Endodermal cell (in vitro differentiated cells): ENCODE results near the gene OIP5. TPM values are rescaled to one million over a fixed set of nuclear protein-coding genes. Genes with fewer than 3 reads are reported as not detected.
A peak's percentile ranks its signal among the peaks of the same experiment; 100 is the strongest.

ENCODE experiments used
- DNase-seq: peaks from one replicate; pipeline ENCODE4 v3.0.0-alpha.2; 2017
- H3K27ac ChIP-seq: 2 replicates; pipeline ENCODE4 v1.5.1; 2013; ENCODE audit warnings: mild to moderate bottlenecking, low read depth, low read length, moderate library complexity
- H3K27me3 ChIP-seq: 2 replicates; pipeline ENCODE4 v1.6.1; 2013; ENCODE audit warnings: mild to moderate bottlenecking, low read length, moderate library complexity; ENCODE audit not compliant: insufficient read depth, control insufficient read depth, poor library complexity, severe bottlenecking
- H3K36me3 ChIP-seq: 2 replicates; pipeline ENCODE4 v1.7.0; 2013; ENCODE audit warnings: mild to moderate bottlenecking, low read length, moderate library complexity; ENCODE audit not compliant: control insufficient read depth, insufficient read depth
- H3K4me1 ChIP-seq: one replicate; pipeline ENCODE4 v1.7.0; 2013; ENCODE audit warnings: low read length; ENCODE audit not compliant: control insufficient read depth, insufficient read depth
- H3K4me3 ChIP-seq: 2 replicates; pipeline ENCODE4 v1.5.1; 2013; ENCODE audit warnings: mild to moderate bottlenecking, low read length, moderate library complexity
- H3K9ac ChIP-seq: 2 replicates; pipeline ENCODE4 v1.6.1; 2013; ENCODE audit warnings: mild to moderate bottlenecking, low read length, moderate library complexity; ENCODE audit not compliant: poor library complexity, severe bottlenecking; ENCODE audit errors: extremely low read depth
- H3K9me3 ChIP-seq: 2 replicates; pipeline ENCODE4 v1.6.1; 2013; ENCODE audit warnings: mild to moderate bottlenecking, low read length, moderate library complexity; ENCODE audit not compliant: control insufficient read depth
- H3K27ac Mint-ChIP-seq: 2 replicates; pipeline ENCODE4 v1.8.0; 2020; ENCODE audit warnings: mixed read lengths
- H3K27me3 Mint-ChIP-seq: 2 replicates; pipeline ENCODE4 v1.8.0; 2021; ENCODE audit warnings: mild to moderate bottlenecking, mixed read lengths; ENCODE audit not compliant: insufficient read depth
- H3K36me3 Mint-ChIP-seq: 2 replicates; pipeline ENCODE4 v1.8.0; 2020; ENCODE audit warnings: low read depth, mixed read lengths
- H3K4me1 Mint-ChIP-seq: 2 replicates; pipeline ENCODE4 v1.8.0; 2020; ENCODE audit warnings: mixed read lengths
- H3K4me3 Mint-ChIP-seq: 2 replicates; pipeline ENCODE4 v1.8.0; 2020; ENCODE audit warnings: mild to moderate bottlenecking, moderate library complexity, mixed read lengths
- H3K9me3 Mint-ChIP-seq: 2 replicates; pipeline ENCODE4 v1.8.0; 2020; ENCODE audit warnings: mild to moderate bottlenecking, mixed read lengths
- CTCF ChIP-seq: fragments of 200-600 bp; sonication (generic); conservative IDR thresholded peaks from 2 replicates; pipeline ENCODE4 v1.5.0; 2021; ENCODE audit warnings: antibody characterized with exemption, mild to moderate bottlenecking
- WGBS, 2 experiments: methylation state at CpG; one replicate each; pipeline versions ENCODE4 v1.1.5 to v1.1.7; 2013; ENCODE audit warnings: missing lambda C conversion rate in 2 of 2, mixed read lengths in 1 of 2; ENCODE audit not compliant: insufficient coverage in 1 of 2, insufficient read length in 1 of 2; 5-methylcytosine and 5-hydroxymethylcytosine counted together
- total RNA-seq, 2 donors: library from RNA; stranded (reverse); fragmentation: NEBNext Ultra II Directional in 1 of 2; extraction: Animal tissue kit (Norgen Biotek cat#: 25700) in 1 of 2; gene quantifications; 2 replicates in 1 of 2; 3 replicates in 1 of 2; pipeline ENCODE4 v1.2.1, GENCODE V29; 2021

Gene OIP5
- total RNA-seq, 2 donors from 2014 or later: 18.9 to 22.9 TPM

- Histone ChIP-seq H3K36me3 (peaks cover 21% of the 10 kb centered on the region), H3K27ac (no peak overlapping the region), H3K4me1 (peaks cover 5% of the 10 kb centered on the region), H3K9ac (no peak overlapping the region), H3K27me3 (no peaks in the 10 kb centered on the region), H3K4me3 (no peak overlapping the region), H3K9me3 (no peaks in the 10 kb centered on the region)
- peaks cover 9% of the 10 kb centered on the region for H3K4me1 Mint-ChIP-seq
- H3K27ac Mint-ChIP-seq: peak overlapping the region; percentile 87
- no peaks in the 10 kb centered on the region for H3K9me3 Mint-ChIP-seq
- H3K27me3 Mint-ChIP-seq: no peaks in the 10 kb centered on the region
- peaks cover 50% of the 10 kb centered on the region for H3K36me3 Mint-ChIP-seq
- DNase-seq: no peak
- no peak overlapping the region for H3K4me3 Mint-ChIP-seq
- no peak for TF ChIP-seq CTCF
These were observed 55.6 kb downstream of the OIP5 start for GRCh38 chr15:41276831-41277230.

- Mint-ChIP-seq H3K9me3 (no peaks in the 10 kb centered on the region), H3K27ac (no peak overlapping the region), H3K36me3 (peaks cover 59% of the 10 kb centered on the region), H3K27me3 (no peaks in the 10 kb centered on the region), H3K4me3 (no peak overlapping the region), H3K4me1 (no peaks in the 10 kb centered on the region)
- H3K9ac ChIP-seq: no peak overlapping the region
- TF ChIP-seq CTCF: no peak
- H3K4me3 ChIP-seq: no peak overlapping the region
- 89% methylated on average over 1 of the region's 2 CpGs; no CpG with 5 or more reads in 1 of the 2 experiments for WGBS, 2 experiments
- H3K9me3 ChIP-seq: no peaks in the 10 kb centered on the region
- no peaks in the 10 kb centered on the region for H3K4me1 ChIP-seq
- H3K27ac ChIP-seq: no peak overlapping the region
- peaks cover 27% of the 10 kb centered on the region for H3K36me3 ChIP-seq
- no peaks in the 10 kb centered on the region for H3K27me3 ChIP-seq
- DNase-seq: no peak
These were observed 62.5 kb downstream of the OIP5 start for GRCh38 chr15:41269887-41270286.

GRCh38 chr15:41263891-41264351 lies 68.5 kb downstream of the OIP5 start:
- no peak for TF ChIP-seq CTCF
- Histone ChIP-seq H3K4me3 (peak overlapping the region; percentile 42), H3K27ac (peak overlapping the region; percentile 27), H3K9me3 (no peaks in the 10 kb centered on the region), H3K4me1 (peaks cover 6% of the 10 kb centered on the region), H3K27me3 (no peaks in the 10 kb centered on the region), H3K36me3 (peaks cover 28% of the 10 kb centered on the region), H3K9ac (peak overlapping the region; percentile 61)
- DNase-seq: peak; percentile 82
- H3K9me3 Mint-ChIP-seq: no peaks in the 10 kb centered on the region
- WGBS, 2 experiments: 20 to 22% methylated on average over 3 to 6 of the region's 6 CpGs
- H3K27ac Mint-ChIP-seq: peak overlapping the region; percentile 89
- H3K27me3 Mint-ChIP-seq: no peaks in the 10 kb centered on the region
- peak overlapping the region; percentile 13 for H3K4me3 Mint-ChIP-seq
- H3K4me1 Mint-ChIP-seq: peaks cover 18% of the 10 kb centered on the region
- H3K36me3 Mint-ChIP-seq: peaks cover 38% of the 10 kb centered on the region
